Peyer's patch (tissue), 4 donors: ENCODE data around the gene ATP13A3. TPM values are rescaled to one million over a fixed set of nuclear protein-coding genes. Genes with fewer than 3 reads are reported as not detected.

Source experiments
- DNase-seq, 3 donors: peaks; one replicate each; pipeline ENCODE4 v3.0.0-alpha.2; 2017 to 2019
- H3K27ac ChIP-seq, 4 donors: fragments of 200-600 bp; sonication (generic); one replicate each; pipeline ENCODE4 v1.5.1; 2016 to 2019
- H3K27me3 ChIP-seq, 2 donors: fragments of 200-600 bp; sonication (generic); one replicate each; pipeline ENCODE4 v1.5.1; 2019
- H3K36me3 ChIP-seq, 3 donors: fragments of 200-600 bp; sonication (generic); one replicate each; pipeline ENCODE4 v1.5.1; 2016 to 2019
- H3K4me1 ChIP-seq, 4 donors: fragments of 200-600 bp; sonication (generic); one replicate each; pipeline ENCODE4 v1.5.1; 2016 to 2019
- H3K4me3 ChIP-seq, 4 donors: fragments of 200-600 bp; sonication (generic); 1 replicate in 3 of 4; 2 replicates in 1 of 4; pipeline ENCODE4 v1.5.1; 2016 to 2019; ENCODE audit warnings: mild to moderate bottlenecking in 1 of 4
- H3K9me3 ChIP-seq, 4 donors: fragments of 200-600 bp; sonication (generic); one replicate each; pipeline ENCODE4 v1.5.1; 2016 to 2019; ENCODE audit warnings: mild to moderate bottlenecking in 1 of 4
- CTCF ChIP-seq, 6 experiments: fragments of 450-650 bp in 4 of 6; fragments of 200-600 bp in 2 of 6; sonication (generic) in 1 of 6; IDR thresholded peaks; one replicate each; pipeline ENCODE4 v1.5.1; 2017 to 2019; ENCODE audit warnings: antibody characterized with exemption in 6 of 6, mild to moderate bottlenecking in 3 of 6, moderate library complexity in 1 of 6
- POLR2A ChIP-seq, 2 donors: fragments of 450-650 bp; IDR thresholded peaks; one replicate each; pipeline ENCODE4 v1.5.1; 2017; ENCODE audit warnings: antibody characterized with exemption in 2 of 2, mild to moderate bottlenecking in 2 of 2, moderate library complexity in 2 of 2
- total RNA-seq, 4 donors: library from RNA; depleted of rRNA; stranded (reverse); fragments of >200 nt; gene quantifications; one replicate each; pipeline ENCODE4 v1.1.0, GENCODE V29; 2016

The ATP13A3 gene
- total RNA-seq, 4 donors from 2014 or later = 54.3 to 67.2 (median 58.2) TPM

DNA sequence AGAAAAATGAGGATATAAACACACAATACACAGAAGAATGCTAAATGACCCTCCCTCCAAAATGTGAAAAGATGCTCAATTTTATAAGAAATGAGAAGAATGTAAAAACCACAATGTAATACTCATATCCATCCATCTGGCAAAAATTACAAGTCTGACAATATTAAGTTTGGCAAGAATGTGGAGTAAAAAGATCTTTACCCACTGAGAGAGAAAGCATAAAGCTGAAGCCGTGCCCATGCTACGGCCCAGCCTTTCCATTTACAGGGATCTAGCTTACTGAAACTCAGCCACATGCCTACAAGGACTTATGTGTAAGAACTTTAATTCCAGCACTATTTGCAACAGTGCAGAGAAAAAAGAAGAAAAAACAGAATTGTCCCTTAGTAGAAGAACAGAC, 42.9 kb downstream of the ATP13A3 start:
- Histone ChIP-seq H3K36me3 (peaks cover 0 to 67% (median 0%) of the 10 kb centered on the region in 3 donors), H3K4me3 (no peak overlapping the region), H3K4me1 (no peaks in the 10 kb centered on the region), H3K27ac (no peak overlapping the region), H3K27me3 (no peaks in the 10 kb centered on the region), H3K9me3 (no peaks in the 10 kb centered on the region)
- no peak for DNase-seq
- TF ChIP-seq POLR2A (IDR thresholded peaks at IDR 0.05) (no peak), CTCF (IDR thresholded peaks at IDR 0.05) (no peak)

DNA sequence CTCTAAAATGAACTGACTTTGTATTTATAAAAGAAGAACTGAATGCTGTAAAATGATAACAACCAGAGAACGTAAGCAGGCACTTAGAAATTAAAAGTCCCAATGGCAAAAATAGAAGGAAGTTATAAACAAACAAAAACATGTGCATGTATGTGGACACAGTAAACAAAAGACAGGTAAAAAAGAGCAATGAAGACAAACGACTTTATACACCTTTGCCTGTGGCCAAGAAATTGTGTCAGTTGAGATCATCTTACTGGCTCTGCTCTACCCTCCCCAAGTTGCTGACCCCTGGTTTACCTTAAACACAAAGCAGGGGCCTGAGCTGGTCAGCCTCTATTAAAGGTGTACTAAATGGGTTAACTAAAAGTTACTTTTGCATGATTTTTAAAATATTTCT, 46.0 kb downstream of the ATP13A3 start:
- Histone ChIP-seq H3K27ac (no peak overlapping the region), H3K9me3 (no peaks in the 10 kb centered on the region), H3K4me3 (no peak overlapping the region), H3K36me3 (peaks cover 0 to 67% (median 0%) of the 10 kb centered on the region in 3 donors), H3K27me3 (no peaks in the 10 kb centered on the region), H3K4me1 (no peaks in the 10 kb centered on the region)
- no peak for TF ChIP-seq POLR2A (IDR thresholded peaks at IDR 0.05)
- no peak for TF ChIP-seq CTCF (IDR thresholded peaks at IDR 0.05)
- DNase-seq = no peak

DNA sequence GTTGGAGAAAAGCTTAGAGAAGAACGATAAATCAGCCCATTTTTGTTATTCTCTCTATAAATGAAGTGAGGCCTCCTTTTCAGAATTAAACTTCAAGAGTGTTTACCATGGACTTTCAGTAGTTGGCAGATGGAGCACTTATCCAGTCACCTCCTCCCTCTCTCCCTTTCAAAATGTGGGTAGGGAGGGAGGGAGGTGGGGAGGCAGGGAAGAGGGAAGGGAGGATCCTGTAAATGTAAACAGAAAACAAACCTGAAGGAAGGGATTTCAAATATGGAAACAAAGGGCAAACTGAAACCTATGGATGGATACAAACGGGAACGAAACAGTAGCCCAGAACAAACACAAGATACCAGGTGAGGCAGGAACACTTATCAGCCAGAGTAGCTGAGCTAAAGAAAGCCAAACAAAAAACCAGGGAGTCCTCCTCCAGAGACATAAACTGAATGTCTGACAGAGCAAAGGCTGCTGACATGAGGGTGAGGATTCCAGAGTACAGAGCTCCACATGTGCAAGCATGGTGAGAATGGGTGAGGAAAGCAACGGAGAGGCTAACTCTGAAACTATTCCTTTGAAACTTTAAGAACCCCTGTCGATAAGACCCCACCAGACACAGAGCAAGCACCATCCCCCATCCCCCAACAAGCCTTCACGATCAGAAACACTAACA, 46.8 kb downstream of the ATP13A3 start:
- peaks cover 0 to 67% (median 0%) of the 10 kb centered on the region in 3 donors for H3K36me3 ChIP-seq

DNA sequence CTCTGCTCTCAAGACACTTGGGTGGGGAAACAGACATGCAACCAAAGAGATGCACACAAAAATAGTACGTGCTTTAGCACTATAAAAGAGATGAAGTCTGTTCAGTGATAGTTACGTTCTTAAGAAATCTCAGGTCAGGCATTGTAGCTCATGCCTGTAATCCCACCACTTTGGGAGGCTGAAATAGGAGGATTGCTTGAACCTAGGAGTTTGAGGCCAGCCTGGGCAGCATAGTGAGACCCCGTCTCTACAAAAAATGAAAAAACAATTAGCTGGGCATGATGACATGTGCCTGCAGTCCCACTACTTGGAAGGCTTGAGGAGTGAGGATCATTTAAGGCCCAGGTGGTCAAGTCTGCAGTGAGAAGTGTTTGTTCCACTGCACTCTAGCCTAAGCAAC, 52.3 kb downstream of the ATP13A3 start:
- H3K36me3 ChIP-seq = peaks cover 0 to 90% (median 0%) of the 10 kb centered on the region in 3 donors
- TF ChIP-seq CTCF (IDR thresholded peaks at IDR 0.05) (no peak), POLR2A (IDR thresholded peaks at IDR 0.05) (no peak)

More for the DNA sequence above, 46.8 kb downstream of the ATP13A3 start:
- H3K27me3 ChIP-seq = no peaks in the 10 kb centered on the region
- no peak for DNase-seq
- no peak overlapping the region for H3K27ac ChIP-seq
- H3K4me1 ChIP-seq = no peaks in the 10 kb centered on the region
- H3K9me3 ChIP-seq = no peaks in the 10 kb centered on the region
- no peak overlapping the region for H3K4me3 ChIP-seq
- no peak for TF ChIP-seq CTCF (IDR thresholded peaks at IDR 0.05)
- no peak for TF ChIP-seq POLR2A (IDR thresholded peaks at IDR 0.05)

DNA sequence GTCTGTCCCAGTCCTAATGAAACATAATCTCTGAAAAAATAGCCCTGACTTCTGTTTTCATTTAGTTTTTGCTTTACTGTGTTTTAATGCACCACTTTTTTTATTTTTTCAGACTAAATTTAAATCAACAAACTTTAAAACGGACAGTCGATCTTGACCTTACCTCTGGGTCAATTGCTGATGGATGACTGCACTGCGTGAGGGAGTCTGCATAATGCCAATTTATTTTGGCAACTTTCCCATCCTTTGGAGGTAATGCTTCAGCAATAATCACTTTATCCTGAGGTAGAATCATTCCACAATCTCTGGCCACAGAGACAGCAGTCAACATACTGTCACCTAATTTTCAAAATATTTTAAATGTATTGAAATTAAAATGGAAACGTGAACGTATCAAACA, 55.2 kb downstream of the ATP13A3 start:
- no peaks in the 10 kb centered on the region for H3K4me1 ChIP-seq
- no peak overlapping the region for H3K27ac ChIP-seq
- H3K27me3 ChIP-seq = no peaks in the 10 kb centered on the region
- peaks cover 0 to 82% (median 0%) of the 10 kb centered on the region in 3 donors for H3K36me3 ChIP-seq
- no peak for DNase-seq
- H3K4me3 ChIP-seq = no peak overlapping the region
- no peak for TF ChIP-seq CTCF (IDR thresholded peaks at IDR 0.05)
- no peak for TF ChIP-seq POLR2A (IDR thresholded peaks at IDR 0.05)
- H3K9me3 ChIP-seq = no peaks in the 10 kb centered on the region

More for the DNA sequence above, 52.3 kb downstream of the ATP13A3 start:
- H3K27ac ChIP-seq = no peak overlapping the region
- H3K4me3 ChIP-seq = no peak overlapping the region
- no peaks in the 10 kb centered on the region for H3K27me3 ChIP-seq
- no peaks in the 10 kb centered on the region for H3K4me1 ChIP-seq
- no peak for DNase-seq
- no peaks in the 10 kb centered on the region for H3K9me3 ChIP-seq
